ENCODE measurements around the gene TTC28.

The TTC28 gene

GRCh38 chr22:28015676-28016601, 663.7 kb downstream of the TTC28 start:
- no peak for DNase-seq

GRCh38 chr22:28015046-28015425, 664.6 kb downstream of the TTC28 start:
- no peak for DNase-seq

- peak; percentile 75 for DNase-seq
These were observed 665.2 kb downstream of the TTC28 start for GRCh38 chr22:28014211-28015045.

GRCh38 chr22:28013611-28014010, 666.0 kb downstream of the TTC28 start:
- no peak for DNase-seq

- no peak for DNase-seq
These were observed 666.7 kb downstream of the TTC28 start for GRCh38 chr22:28012832-28013460.

GRCh38 chr22:28009272-28009827, 670.3 kb downstream of the TTC28 start:
- peak; percentile 73 for DNase-seq

GRCh38 chr22:28008649-28009048, 671.0 kb downstream of the TTC28 start:
- no peak for DNase-seq

GRCh38 chr22:28008056-28008455, 671.6 kb downstream of the TTC28 start:
- DNase-seq = no peak

- no peak for DNase-seq
These were observed 673.4 kb downstream of the TTC28 start for GRCh38 chr22:28006271-28006670.

- no peak for DNase-seq
These were observed 674.1 kb downstream of the TTC28 start for GRCh38 chr22:28005513-28005912.

GRCh38 chr22:28004021-28004420, 675.6 kb downstream of the TTC28 start:
- no peak for DNase-seq

- DNase-seq = no peak
These were observed 676.6 kb downstream of the TTC28 start for GRCh38 chr22:28002863-28003565.

- DNase-seq = no peak
These were observed 677.4 kb downstream of the TTC28 start for GRCh38 chr22:28002181-28002700.

GRCh38 chr22:28001171-28001835, 678.3 kb downstream of the TTC28 start:
- no peak for DNase-seq

- no peak for DNase-seq
These were observed 679.3 kb downstream of the TTC28 start for GRCh38 chr22:28000361-28000760.

GRCh38 chr22:27999876-28000275, 679.8 kb downstream of the TTC28 start:
- no peak for DNase-seq

GRCh38 chr22:27998511-27999410, 680.9 kb downstream of the TTC28 start:
- no peak for DNase-seq

GRCh38 chr22:27997538-27997937, 682.1 kb downstream of the TTC28 start:
- no peak for DNase-seq

GRCh38 chr22:27996981-27997380, 682.7 kb downstream of the TTC28 start:
- peak; percentile 14 for DNase-seq

- no peak for DNase-seq
These were observed 683.1 kb downstream of the TTC28 start for GRCh38 chr22:27996529-27996925.
